ENCODE measurements around the gene TNFAIP1.

TNFAIP1 gene

DNA sequence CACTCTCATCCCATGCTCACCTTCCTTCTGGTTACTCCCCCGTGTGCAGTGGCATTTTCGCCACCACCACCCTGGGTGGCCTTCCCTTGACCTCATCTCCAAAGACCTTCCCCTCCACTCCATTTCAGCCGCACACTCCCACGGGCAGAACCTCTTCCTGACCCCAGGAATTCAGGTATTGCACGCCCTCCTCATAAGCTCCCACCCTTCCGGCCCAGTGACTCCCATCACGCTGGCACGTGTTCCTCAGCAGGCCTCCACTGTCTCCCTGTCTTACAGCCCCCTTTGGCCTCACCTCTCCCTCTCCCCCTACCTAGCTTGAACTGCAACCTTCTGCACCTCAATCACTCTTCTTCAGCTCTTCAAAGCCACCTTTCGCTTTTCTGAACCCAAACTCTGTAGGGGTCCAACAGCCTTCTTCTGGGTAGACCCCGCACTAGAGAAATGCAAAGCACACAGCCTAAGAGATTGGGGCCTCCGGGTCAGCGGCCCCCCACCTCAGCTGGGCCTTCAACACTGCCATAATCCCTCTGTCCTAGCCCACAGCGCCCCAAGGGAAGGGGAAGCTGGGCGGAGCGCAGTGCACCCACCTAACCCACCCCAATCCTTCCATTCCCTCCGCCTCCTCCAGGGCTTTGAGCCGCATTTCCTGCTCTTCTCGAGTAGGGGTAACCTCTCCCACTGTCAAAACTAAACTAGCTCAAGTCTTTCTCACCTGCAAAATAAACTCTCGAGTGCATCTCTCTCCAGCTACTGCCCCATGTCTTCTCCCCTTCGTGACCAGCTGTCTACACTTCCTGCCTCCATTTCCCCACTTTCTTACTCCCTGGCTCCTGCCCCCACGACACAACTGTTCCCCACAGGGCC, 18.2 kb upstream of the TNFAIP1 start:
- Histone ChIP-seq H3K27ac (ENCODE audit: low read length) (no peak overlapping the region), H3K4me3 (ENCODE audit: low read length) (peak overlapping the region; percentile 84), H3K9me3 (ENCODE audit: control insufficient read depth, low read depth, low read length) (no peaks in the 10 kb centered on the region), H3K27me3 (ENCODE audit: control insufficient read depth, insufficient read depth, low read length) (no peaks in the 10 kb centered on the region), H3K36me3 (ENCODE audit: control insufficient read depth, low read depth, low read length) (no peaks in the 10 kb centered on the region), H3K4me1 (ENCODE audit: control insufficient read depth, low read depth, low read length) (peaks cover 11% of the 10 kb centered on the region), H3K9ac (ENCODE audit: low read length) (peak overlapping the region; percentile 94)

DNA sequence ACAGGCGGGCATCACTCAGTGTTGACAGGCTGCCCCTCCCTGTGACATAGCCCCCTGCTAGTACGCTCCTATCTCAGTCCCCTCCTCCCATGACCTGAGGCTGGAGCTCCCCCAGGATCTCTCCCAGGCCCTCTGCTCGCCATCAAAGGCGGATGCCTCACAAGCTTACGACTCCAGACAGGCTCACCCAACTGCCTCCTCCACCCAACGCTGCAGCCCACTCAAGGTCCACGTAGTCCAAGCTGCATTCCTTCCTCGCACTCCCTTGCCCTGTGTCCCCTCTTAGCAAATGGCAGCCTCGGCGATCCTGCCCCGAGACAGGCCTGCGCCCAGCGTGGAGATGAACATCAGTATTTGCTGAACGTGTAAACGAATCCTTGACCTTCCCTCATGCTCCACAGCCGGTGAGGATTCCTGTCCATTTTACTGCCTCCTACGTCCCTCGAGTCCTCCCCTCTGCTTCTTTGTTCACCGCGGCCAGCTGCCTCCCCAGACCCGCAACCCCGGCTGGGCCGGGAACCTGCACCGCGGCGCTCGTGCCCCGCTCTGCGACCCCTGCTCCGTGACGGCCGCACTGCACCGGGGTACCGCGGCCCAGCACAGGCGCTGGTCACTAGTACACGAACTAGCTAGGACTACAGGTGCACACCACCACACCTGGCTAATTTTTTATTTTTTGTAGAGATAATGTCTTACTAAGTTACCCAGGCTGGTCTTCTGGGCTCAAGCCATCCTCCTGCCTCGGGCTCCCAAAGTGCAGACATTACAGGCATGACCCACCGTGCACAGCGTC, 17.4 kb upstream of the TNFAIP1 start:
- Histone ChIP-seq H3K27ac (ENCODE audit: low read length) (no peak overlapping the region), H3K27me3 (ENCODE audit: control insufficient read depth, insufficient read depth, low read length) (no peaks in the 10 kb centered on the region)

DNA sequence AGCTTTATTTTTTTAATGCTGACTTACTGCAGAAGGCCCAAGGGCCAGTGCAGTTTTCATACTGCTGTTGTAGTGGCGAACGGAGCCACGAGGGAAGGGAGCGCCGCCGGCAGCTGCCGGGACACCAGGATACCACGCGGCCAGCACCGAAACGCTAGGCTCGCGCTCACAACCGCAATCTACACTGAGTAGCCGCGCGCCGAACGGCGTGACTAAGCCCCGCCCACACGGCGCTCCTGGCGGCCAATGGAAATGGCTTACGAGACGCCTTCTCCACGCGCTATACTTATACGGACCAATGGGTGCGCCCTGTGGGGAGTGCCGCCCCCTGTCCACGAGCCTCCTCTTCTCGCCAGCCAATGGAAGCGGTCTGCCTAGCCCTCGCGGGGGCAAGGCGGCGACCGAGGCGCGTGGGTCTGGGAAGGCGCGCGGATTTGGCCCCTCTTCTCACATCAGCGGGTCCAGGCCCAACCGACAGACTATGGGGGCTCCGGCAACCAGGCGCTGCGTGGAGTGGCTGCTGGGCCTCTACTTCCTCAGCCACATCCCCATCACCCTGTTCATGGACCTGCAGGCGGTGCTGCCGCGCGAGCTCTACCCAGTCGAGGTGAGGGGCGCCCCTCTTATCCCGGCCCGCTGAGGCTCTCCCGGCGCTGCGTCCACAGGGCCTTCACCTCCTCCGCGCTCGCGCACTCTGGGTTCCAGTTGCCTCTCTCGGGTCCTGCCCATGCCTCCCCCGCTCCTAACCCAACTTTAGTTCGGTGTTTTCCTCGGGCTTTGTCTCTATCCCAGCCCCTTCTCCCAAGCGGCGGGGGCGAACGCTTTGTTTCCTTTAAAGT, 16.6 kb upstream of the TNFAIP1 start, which contains the start of gene TMEM97:
Gene TMEM97, plus strand, starts transcription at position 442 of the 839 bp plus-strand sequence. Its CDS starts 40 bp downstream, at position 482.
- Histone ChIP-seq H3K9ac (ENCODE audit: low read length) (peak within 1 kb of the TSS; percentile 94), H3K4me1 (ENCODE audit: control insufficient read depth, low read depth, low read length) (peaks cover 14% of the 10 kb centered on the region), H3K27me3 (ENCODE audit: control insufficient read depth, insufficient read depth, low read length) (no peaks in the 10 kb centered on the region), H3K9me3 (ENCODE audit: control insufficient read depth, low read depth, low read length) (no peaks in the 10 kb centered on the region), H3K27ac (ENCODE audit: low read length) (peak within 1 kb of the TSS; percentile 70), H3K36me3 (ENCODE audit: control insufficient read depth, low read depth, low read length) (peaks cover 6% of the 10 kb centered on the region), H3K4me3 (ENCODE audit: low read length) (peak within 1 kb of the TSS; percentile 84)

More for the DNA sequence above, 17.4 kb upstream of the TNFAIP1 start:
- H3K4me3 ChIP-seq (ENCODE audit: low read length), result peak overlapping the region; percentile 84
- peaks cover 6% of the 10 kb centered on the region for H3K36me3 ChIP-seq (ENCODE audit: control insufficient read depth, low read depth, low read length)
- peak overlapping the region; percentile 94 for H3K9ac ChIP-seq (ENCODE audit: low read length)
- H3K9me3 ChIP-seq (ENCODE audit: control insufficient read depth, low read depth, low read length), result no peaks in the 10 kb centered on the region
- H3K4me1 ChIP-seq (ENCODE audit: control insufficient read depth, low read depth, low read length), result peaks cover 14% of the 10 kb centered on the region

DNA sequence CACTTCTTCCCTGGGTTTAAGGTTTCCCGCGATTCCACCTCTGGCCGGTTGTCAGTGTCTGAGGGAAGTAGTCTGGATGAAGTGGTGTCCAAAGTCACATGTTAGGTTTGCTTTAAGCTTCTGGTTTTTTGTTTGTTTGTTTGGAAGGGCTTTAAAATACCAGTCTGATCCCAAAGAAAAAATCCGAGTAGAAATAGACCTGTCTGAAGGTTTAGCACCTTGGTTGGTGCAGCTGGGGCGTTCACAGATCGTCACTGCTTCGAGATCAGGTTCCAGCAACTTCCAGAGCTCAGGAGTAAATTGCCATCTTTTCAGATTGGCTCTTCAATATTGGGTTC, 16.0 kb upstream of the TNFAIP1 start:
- H3K27ac ChIP-seq (ENCODE audit: low read length), result peak overlapping the region; percentile 70
- H3K27me3 ChIP-seq (ENCODE audit: control insufficient read depth, insufficient read depth, low read length), result no peaks in the 10 kb centered on the region
- H3K4me3 ChIP-seq (ENCODE audit: low read length), result peak overlapping the region; percentile 84

DNA sequence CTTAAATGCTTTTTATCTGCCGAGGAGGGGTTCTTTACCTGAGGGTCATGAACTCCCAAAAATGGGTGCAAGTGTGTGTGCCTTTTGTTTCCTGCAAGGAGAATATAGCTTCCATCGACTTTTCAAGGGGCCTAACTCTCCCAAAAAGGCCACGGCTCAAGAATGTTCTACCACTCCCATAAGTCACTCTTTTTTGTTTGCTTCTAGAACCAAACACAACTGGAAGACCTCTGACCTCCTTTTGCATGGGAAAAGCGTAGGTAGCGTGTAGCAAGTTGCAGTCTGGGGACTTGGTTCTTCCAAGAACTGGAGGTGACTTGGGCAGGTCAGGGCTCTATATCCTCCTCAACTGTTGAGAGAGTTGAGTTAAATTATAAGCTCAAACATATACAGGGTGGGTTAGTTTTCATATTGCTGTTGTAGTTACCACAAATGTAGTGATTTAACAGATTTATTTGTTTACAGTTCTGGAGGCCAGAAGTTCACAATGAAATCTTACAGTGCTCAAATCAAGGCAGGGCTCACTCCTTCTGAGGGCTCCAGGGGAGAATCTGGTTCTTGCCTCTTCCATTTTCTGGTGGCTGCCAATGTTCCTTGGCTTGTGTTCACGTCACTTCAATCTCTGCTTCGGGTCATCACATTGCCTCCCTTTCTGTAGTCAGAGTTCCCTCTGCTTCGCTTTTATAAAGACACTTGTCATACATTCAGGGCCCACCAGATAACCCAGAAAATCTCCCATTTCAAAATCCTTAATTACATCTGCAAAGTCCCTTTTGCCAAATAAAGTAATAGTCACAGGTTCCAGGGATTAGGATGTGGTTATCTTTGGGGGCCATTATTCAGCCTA, 15.1 kb upstream of the TNFAIP1 start:
- H3K4me3 ChIP-seq (ENCODE audit: low read length), result peak overlapping the region; percentile 84
- peaks cover 14% of the 10 kb centered on the region for H3K4me1 ChIP-seq (ENCODE audit: control insufficient read depth, low read depth, low read length)
- H3K9ac ChIP-seq (ENCODE audit: low read length), result peak overlapping the region; percentile 94
- no peak overlapping the region for H3K27ac ChIP-seq (ENCODE audit: low read length)
- H3K36me3 ChIP-seq (ENCODE audit: control insufficient read depth, low read depth, low read length), result peaks cover 7% of the 10 kb centered on the region
- no peaks in the 10 kb centered on the region for H3K27me3 ChIP-seq (ENCODE audit: control insufficient read depth, insufficient read depth, low read length)
- H3K9me3 ChIP-seq (ENCODE audit: control insufficient read depth, low read depth, low read length), result no peaks in the 10 kb centered on the region

More for the DNA sequence above, 16.0 kb upstream of the TNFAIP1 start:
- Histone ChIP-seq H3K36me3 (ENCODE audit: control insufficient read depth, low read depth, low read length) (peaks cover 6% of the 10 kb centered on the region), H3K4me1 (ENCODE audit: control insufficient read depth, low read depth, low read length) (peaks cover 14% of the 10 kb centered on the region), H3K9me3 (ENCODE audit: control insufficient read depth, low read depth, low read length) (no peaks in the 10 kb centered on the region), H3K9ac (ENCODE audit: low read length) (peak overlapping the region; percentile 94)

DNA sequence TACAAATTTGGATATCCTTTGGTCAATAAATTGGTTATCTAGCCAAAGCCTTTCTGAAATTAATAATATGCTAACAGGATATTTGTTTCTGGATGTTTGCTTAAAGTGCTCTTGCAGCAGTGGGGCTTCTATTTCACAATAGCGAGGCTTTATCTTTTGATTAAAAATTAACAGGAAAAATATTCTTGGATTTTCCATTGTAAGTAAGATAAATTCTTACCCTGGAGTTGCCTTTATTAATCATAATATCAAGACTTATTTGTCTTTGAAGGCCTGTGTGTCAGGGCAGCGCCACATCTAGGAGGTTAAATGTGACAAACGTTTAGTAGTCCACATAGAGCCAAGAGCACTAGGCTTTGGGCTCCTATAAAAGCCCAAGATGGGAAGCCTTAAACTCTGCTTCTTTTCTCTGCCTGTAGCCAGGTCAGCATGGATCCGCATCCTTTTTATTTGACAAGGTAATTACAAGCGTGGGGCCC, 11.3 kb upstream of the TNFAIP1 start:
- Histone ChIP-seq H3K9ac (ENCODE audit: low read length) (no peak overlapping the region), H3K4me3 (ENCODE audit: low read length) (no peak overlapping the region), H3K4me1 (ENCODE audit: control insufficient read depth, low read depth, low read length) (peaks cover 8% of the 10 kb centered on the region), H3K9me3 (ENCODE audit: control insufficient read depth, low read depth, low read length) (no peaks in the 10 kb centered on the region), H3K36me3 (ENCODE audit: control insufficient read depth, low read depth, low read length) (peaks cover 46% of the 10 kb centered on the region), H3K27me3 (ENCODE audit: control insufficient read depth, insufficient read depth, low read length) (no peaks in the 10 kb centered on the region), H3K27ac (ENCODE audit: low read length) (no peak overlapping the region)

DNA sequence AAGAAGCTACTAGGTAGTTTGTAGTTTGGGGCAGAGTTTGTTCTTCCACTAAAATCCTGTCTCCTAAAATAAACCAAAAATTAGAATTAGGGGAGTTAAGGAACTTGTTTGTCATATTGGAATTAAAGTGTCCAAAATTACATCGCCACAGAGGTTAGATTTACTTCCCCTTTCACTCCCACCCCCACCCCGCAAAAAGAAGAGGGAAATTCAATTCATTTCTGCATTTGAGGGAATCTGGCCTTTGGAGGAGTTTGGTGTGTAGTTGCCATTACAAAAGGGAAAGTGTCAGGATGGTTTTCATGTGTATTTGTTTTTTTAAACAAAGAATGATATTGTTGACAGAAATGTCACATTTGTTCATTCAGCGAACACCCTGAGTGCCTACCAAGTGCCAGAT, 10.8 kb upstream of the TNFAIP1 start:
- Histone ChIP-seq H3K27me3 (ENCODE audit: control insufficient read depth, insufficient read depth, low read length) (no peaks in the 10 kb centered on the region), H3K27ac (ENCODE audit: low read length) (no peak overlapping the region), H3K36me3 (ENCODE audit: control insufficient read depth, low read depth, low read length) (peaks cover 47% of the 10 kb centered on the region), H3K9ac (ENCODE audit: low read length) (no peak overlapping the region), H3K9me3 (ENCODE audit: control insufficient read depth, low read depth, low read length) (no peaks in the 10 kb centered on the region), H3K4me3 (ENCODE audit: low read length) (no peak overlapping the region), H3K4me1 (ENCODE audit: control insufficient read depth, low read depth, low read length) (peaks cover 8% of the 10 kb centered on the region)

DNA sequence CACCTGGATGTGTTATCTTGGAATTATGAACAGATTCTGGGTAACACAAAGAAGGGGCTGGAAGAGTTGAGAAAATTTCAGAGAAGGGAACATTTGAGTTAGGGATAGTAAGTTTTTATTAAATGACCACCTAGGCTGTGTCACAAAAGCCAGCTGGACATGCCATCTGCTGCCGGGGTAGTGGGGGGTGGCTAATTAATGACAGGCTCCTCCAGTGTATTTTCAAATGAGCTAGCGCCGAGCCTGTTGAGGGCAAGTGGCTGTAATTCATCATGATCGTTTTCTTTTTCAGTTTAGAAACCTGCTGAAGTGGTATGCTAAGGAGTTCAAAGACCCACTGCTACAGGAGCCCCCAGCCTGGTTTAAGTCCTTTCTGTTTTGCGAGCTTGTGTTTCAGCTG, 10.3 kb upstream of the TNFAIP1 start:
- no peaks in the 10 kb centered on the region for H3K9me3 ChIP-seq (ENCODE audit: control insufficient read depth, low read depth, low read length)
- no peak overlapping the region for H3K27ac ChIP-seq (ENCODE audit: low read length)
- peaks cover 47% of the 10 kb centered on the region for H3K36me3 ChIP-seq (ENCODE audit: control insufficient read depth, low read depth, low read length)
- no peaks in the 10 kb centered on the region for H3K27me3 ChIP-seq (ENCODE audit: control insufficient read depth, insufficient read depth, low read length)
- H3K4me1 ChIP-seq (ENCODE audit: control insufficient read depth, low read depth, low read length), result peaks cover 8% of the 10 kb centered on the region
- no peak overlapping the region for H3K4me3 ChIP-seq (ENCODE audit: low read length)
- no peak overlapping the region for H3K9ac ChIP-seq (ENCODE audit: low read length)

DNA sequence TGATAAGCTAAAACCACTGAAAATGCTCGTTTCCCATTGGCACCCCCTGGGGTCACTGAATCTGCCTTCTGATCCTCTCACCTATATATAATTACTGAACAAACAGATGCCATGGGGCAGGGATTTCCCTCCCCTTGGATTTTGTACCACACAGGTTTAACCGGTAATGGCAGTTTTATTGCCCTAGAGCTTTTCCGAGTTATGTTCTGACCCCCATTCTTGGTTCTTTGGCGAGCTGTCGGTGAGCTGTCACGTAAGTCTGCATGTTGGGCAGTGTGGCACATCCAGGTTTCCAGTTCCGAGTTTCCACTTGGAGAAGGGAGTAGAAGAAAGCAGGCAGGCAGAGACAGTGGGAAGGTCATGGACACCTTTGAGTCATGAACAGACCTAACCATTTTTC, 9.4 kb upstream of the TNFAIP1 start:
- Histone ChIP-seq H3K4me1 (ENCODE audit: control insufficient read depth, low read depth, low read length) (peaks cover 3% of the 10 kb centered on the region), H3K36me3 (ENCODE audit: control insufficient read depth, low read depth, low read length) (peaks cover 47% of the 10 kb centered on the region), H3K4me3 (ENCODE audit: low read length) (no peak overlapping the region), H3K27ac (ENCODE audit: low read length) (no peak overlapping the region), H3K27me3 (ENCODE audit: control insufficient read depth, insufficient read depth, low read length) (no peaks in the 10 kb centered on the region), H3K9ac (ENCODE audit: low read length) (no peak overlapping the region), H3K9me3 (ENCODE audit: control insufficient read depth, low read depth, low read length) (no peaks in the 10 kb centered on the region)

DNA sequence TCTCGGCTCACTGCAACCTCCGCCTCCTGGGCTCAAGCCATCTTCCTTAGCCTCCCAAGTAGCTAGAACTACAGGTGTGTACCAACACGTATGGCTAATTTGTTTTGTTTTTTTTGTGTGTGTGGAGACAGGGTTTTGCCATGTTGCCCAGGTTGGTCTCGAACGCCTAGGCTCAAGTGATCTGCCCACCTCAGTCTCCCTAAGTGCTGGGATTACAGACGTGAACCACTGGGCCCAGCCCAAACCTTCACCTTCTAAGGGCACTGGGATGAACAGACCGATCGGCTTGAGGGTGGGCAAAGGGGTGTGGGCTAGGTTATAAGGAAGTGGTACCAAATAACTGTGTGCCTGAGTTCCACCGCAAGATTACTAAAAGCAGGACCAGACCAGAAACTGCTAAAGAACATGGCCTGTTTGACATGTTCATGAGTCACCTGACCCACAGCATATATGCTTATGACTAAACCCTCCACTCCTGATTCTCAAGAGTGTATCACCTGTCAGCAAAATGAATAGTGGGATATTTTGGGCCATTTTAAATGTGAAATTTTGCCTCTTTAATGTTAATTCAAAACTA, 8.4 kb upstream of the TNFAIP1 start:
- peaks cover 3% of the 10 kb centered on the region for H3K4me1 ChIP-seq (ENCODE audit: control insufficient read depth, low read depth, low read length)
- peaks cover 47% of the 10 kb centered on the region for H3K36me3 ChIP-seq (ENCODE audit: control insufficient read depth, low read depth, low read length)
- no peak overlapping the region for H3K9ac ChIP-seq (ENCODE audit: low read length)
- H3K27ac ChIP-seq (ENCODE audit: low read length), result no peak overlapping the region
- no peak overlapping the region for H3K4me3 ChIP-seq (ENCODE audit: low read length)
- H3K27me3 ChIP-seq (ENCODE audit: control insufficient read depth, insufficient read depth, low read length), result no peaks in the 10 kb centered on the region
- no peaks in the 10 kb centered on the region for H3K9me3 ChIP-seq (ENCODE audit: control insufficient read depth, low read depth, low read length)
